ENCODE measurements around the gene LILRA5. TPM values are rescaled to one million over a fixed set of nuclear protein-coding genes. Genes with fewer than 3 reads are reported as not detected.
"Not testable (repeated sequence)": the region's sequence is repeated elsewhere in the genome, so short reads cannot be mapped to it uniquely, and the experiment has no call there.

Gene LILRA5
- total RNA-seq, 4 donors from 2014 or later, result 0.45 to 0.81 TPM; not detected in 2

- 66 to 68% methylated on average over 2 to 3 of the region's 3 CpGs for WGBS, 2 donors
Measured at GRCh38 chr19:54333586-54334298, 20.8 kb upstream of the LILRA5 start.

GRCh38 chr19:54332149-54332548 is 19.2 kb upstream of the LILRA5 start:
- Histone ChIP-seq H3K9me3 (no peaks in the 10 kb centered on the region), H3K27me3 (no peaks in the 10 kb centered on the region), H3K36me3 (no peaks in the 10 kb centered on the region), H3K27ac (no peak overlapping the region), H3K4me3 (replicated peaks in 1 of 3) (no peak overlapping the region), H3K4me1 (no peaks in the 10 kb centered on the region)
- no peak for DNase-seq
- no peak for TF ChIP-seq POLR2A (IDR thresholded peaks at IDR 0.05)
- no peak for TF ChIP-seq CTCF (IDR thresholded peaks at IDR 0.05)
- WGBS, 2 donors, result 100% methylated on average over 4 of the region's 7 CpGs; no CpG with 5 or more reads in 1 of the 2 donors
- intact Hi-C loops (cut with DNase I), result no loop called here

More at GRCh38 chr19:54333586-54334298, 20.8 kb upstream of the LILRA5 start:
- H3K36me3 ChIP-seq, result no peaks in the 10 kb centered on the region
- intact Hi-C loops (cut with DNase I), result no loop called here
- H3K27me3 ChIP-seq, result no peaks in the 10 kb centered on the region
- no peaks in the 10 kb centered on the region for H3K9me3 ChIP-seq
- H3K27ac ChIP-seq, result no peak overlapping the region
- no peak overlapping the region for H3K4me3 ChIP-seq (replicated peaks in 1 of 3)
- TF ChIP-seq CTCF (IDR thresholded peaks at IDR 0.05) (no peak), POLR2A (IDR thresholded peaks at IDR 0.05) (no peak)
- no peaks in the 10 kb centered on the region for H3K4me1 ChIP-seq
- DNase-seq, result no peak

- Histone ChIP-seq H3K4me1 (no peaks in the 10 kb centered on the region), H3K36me3 (no peaks in the 10 kb centered on the region), H3K9me3 (no peaks in the 10 kb centered on the region), H3K27ac (no peak overlapping the region), H3K4me3 (replicated peaks in 1 of 3) (no peak overlapping the region), H3K27me3 (no peaks in the 10 kb centered on the region)
- WGBS, 2 donors, result 67 to 83% methylated on average over 2 to 5 of the region's 7 CpGs
- DNase-seq, result no peak
- intact Hi-C loops (cut with DNase I), result no loop called here
- TF ChIP-seq POLR2A (IDR thresholded peaks at IDR 0.05) (no peak), CTCF (IDR thresholded peaks at IDR 0.05) (no peak)
Measured at GRCh38 chr19:54331626-54332025, 18.7 kb upstream of the LILRA5 start.

- Histone ChIP-seq H3K4me1 (no peaks in the 10 kb centered on the region), H3K9me3 (no peaks in the 10 kb centered on the region), H3K4me3 (replicated peaks in 1 of 3) (no peak overlapping the region), H3K27me3 (no peaks in the 10 kb centered on the region), H3K27ac (no peak overlapping the region), H3K36me3 (no peaks in the 10 kb centered on the region)
- intact Hi-C loops (cut with DNase I), result no loop called here
- DNase-seq, result no peak
- no peak for TF ChIP-seq POLR2A (IDR thresholded peaks at IDR 0.05)
- no peak for TF ChIP-seq CTCF (IDR thresholded peaks at IDR 0.05)
- 78 to 81% methylated on average over 14 of the region's 14 CpGs for WGBS, 2 donors
Measured at GRCh38 chr19:54329476-54330165, 16.7 kb upstream of the LILRA5 start.

- intact Hi-C loops (cut with DNase I); H3K9me3 ChIP-seq; H3K4me3 ChIP-seq (replicated peaks in 1 of 3); H3K4me1 ChIP-seq; H3K27ac ChIP-seq; H3K27me3 ChIP-seq; DNase-seq; H3K36me3 ChIP-seq: not testable (repeated sequence)
- WGBS, 2 donors, result 74 to 80% methylated on average over 5 of the region's 5 CpGs
Measured at GRCh38 chr19:54328781-54329180, 15.8 kb upstream of the LILRA5 start.
